ENCODE data around the gene ARPP21. TPM values are rescaled to one million over a fixed set of nuclear protein-coding genes. Genes with fewer than 3 reads are reported as not detected.

The ARPP21 gene
- polyA plus RNA-seq, 3 donors = not detected

DNA sequence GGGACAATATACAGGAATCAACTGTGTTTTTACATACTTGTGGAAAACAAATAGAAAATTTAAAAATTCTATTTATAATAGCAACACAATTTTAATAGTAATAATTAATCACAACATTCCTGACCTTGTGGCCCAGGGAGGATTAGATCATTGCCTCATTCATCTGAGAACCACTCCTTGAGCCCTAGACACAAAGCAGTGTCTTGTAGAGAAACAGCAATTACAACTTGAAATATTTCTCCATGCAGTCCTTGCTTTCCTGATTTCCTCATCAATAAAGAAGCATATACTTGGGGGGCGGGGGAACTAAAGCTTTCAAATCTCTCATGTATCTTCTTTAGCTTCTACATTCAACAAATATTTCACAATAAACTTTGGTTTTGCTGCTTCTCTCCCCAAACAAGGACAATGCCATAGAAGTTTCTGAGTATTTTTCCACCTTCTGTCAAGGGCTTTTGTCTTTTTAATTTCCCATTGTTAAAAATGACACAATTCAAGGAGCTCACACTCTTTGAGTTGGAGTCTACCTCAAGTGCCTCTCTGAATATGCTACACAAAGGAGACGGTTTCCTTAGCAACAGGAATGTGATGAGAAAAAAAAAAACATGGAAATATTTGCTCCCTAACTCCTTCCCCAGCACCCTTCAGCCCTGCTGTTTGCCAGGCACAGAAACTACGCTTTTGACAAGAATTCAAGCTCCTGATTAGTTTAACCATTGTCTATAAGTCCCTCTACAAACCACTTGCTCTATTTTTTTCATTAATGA is 118.8 kb downstream of the ARPP21 start:
- H3K4me2 ChIP-seq (replicated peaks; ENCODE audit: extremely low read depth, low read length, poor library complexity, severe bottlenecking) = no peak overlapping the region
- H4K20me1 ChIP-seq (ENCODE audit: insufficient read depth, low read length) = no peaks in the 10 kb centered on the region
- peaks cover 0 to 6% (median 2%) of the 10 kb centered on the region in 7 donors for H3K9me3 Mint-ChIP-seq
- H3K4me1 ChIP-seq (ENCODE audit: control insufficient read depth in 1 of 2, insufficient read depth in 2 of 2, low read length in 2 of 2) = no peaks in the 10 kb centered on the region
- no peak overlapping the region for H3K27ac ChIP-seq (ENCODE audit: low read depth in 1 of 2, low read length in 2 of 2)
- peaks cover 0 to 7% (median 3%) of the 10 kb centered on the region in 3 donors for H3K27me3 Mint-ChIP-seq (ENCODE audit: low read depth in 3 of 3)
- peaks cover 0 to 2% of the 10 kb centered on the region in 2 donors for H3K27me3 ChIP-seq (ENCODE audit: control insufficient read depth in 2 of 2, insufficient read depth in 2 of 2, low read length in 2 of 2)
- H3K9ac ChIP-seq (ENCODE audit: insufficient read depth, low read length, poor library complexity, severe bottlenecking) = no peak overlapping the region
- intact Hi-C loops (cut with micrococcal nuclease) = no loop called here
- no peak for TF ChIP-seq CTCF (IDR thresholded peaks at IDR 0.05)
- no peak for DNase-seq
- H3K79me2 ChIP-seq (ENCODE audit: insufficient read depth, low read length) = no peaks in the 10 kb centered on the region
- no CpG with 5 or more reads among the region's 3 CpGs for WGBS (ENCODE audit: insufficient coverage)
- H3K4me3 ChIP-seq (replicated peaks in 1 of 3; ENCODE audit: low read depth in 2 of 3, low read length in 3 of 3) = no peak overlapping the region
- H2AFZ ChIP-seq (ENCODE audit: insufficient read depth, low read depth, low read length, poor library complexity, severe bottlenecking) = no peak overlapping the region
- H3K36me3 ChIP-seq (replicated peaks in 1 of 2; ENCODE audit: control insufficient read depth in 1 of 2, insufficient read depth in 2 of 2, low read length in 2 of 2) = no peaks in the 10 kb centered on the region
- H3K27ac Mint-ChIP-seq = no peak overlapping the region
- no peaks in the 10 kb centered on the region for H3K4me1 Mint-ChIP-seq
- no peaks in the 10 kb centered on the region for H3K36me3 Mint-ChIP-seq
- no peak overlapping the region for H3K4me3 Mint-ChIP-seq
- no peaks in the 10 kb centered on the region for H3K9me3 ChIP-seq (replicated peaks in 1 of 2; ENCODE audit: control insufficient read depth in 1 of 2, insufficient read depth in 1 of 2, low read length in 2 of 2)

- no peak overlapping the region for H2AFZ ChIP-seq (ENCODE audit: insufficient read depth, low read depth, low read length, poor library complexity, severe bottlenecking)
- peaks cover 0 to 2% of the 10 kb centered on the region in 2 donors for H3K27me3 ChIP-seq (ENCODE audit: control insufficient read depth in 2 of 2, insufficient read depth in 2 of 2, low read length in 2 of 2)
- no peaks in the 10 kb centered on the region for H3K4me1 ChIP-seq (ENCODE audit: control insufficient read depth in 1 of 2, insufficient read depth in 2 of 2, low read length in 2 of 2)
- H3K36me3 ChIP-seq (replicated peaks in 1 of 2; ENCODE audit: control insufficient read depth in 1 of 2, insufficient read depth in 2 of 2, low read length in 2 of 2) = no peaks in the 10 kb centered on the region
- H3K4me2 ChIP-seq (replicated peaks; ENCODE audit: extremely low read depth, low read length, poor library complexity, severe bottlenecking) = no peak overlapping the region
- no peak overlapping the region for H3K4me3 ChIP-seq (replicated peaks in 1 of 3; ENCODE audit: low read depth in 2 of 3, low read length in 3 of 3)
- Mint-ChIP-seq H3K9me3 (peaks cover 0 to 7% (median 2%) of the 10 kb centered on the region in 7 donors), H3K36me3 (no peaks in the 10 kb centered on the region), H3K27ac (no peak overlapping the region), H3K4me1 (no peaks in the 10 kb centered on the region), H3K4me3 (no peak overlapping the region), H3K27me3 (ENCODE audit: low read depth in 3 of 3) (peaks cover 0 to 6% (median 3%) of the 10 kb centered on the region in 3 donors)
- no peaks in the 10 kb centered on the region for H3K9me3 ChIP-seq (replicated peaks in 1 of 2; ENCODE audit: control insufficient read depth in 1 of 2, insufficient read depth in 1 of 2, low read length in 2 of 2)
- no peak overlapping the region for H3K9ac ChIP-seq (ENCODE audit: insufficient read depth, low read length, poor library complexity, severe bottlenecking)
- no peak for TF ChIP-seq CTCF (IDR thresholded peaks at IDR 0.05)
- no peak for DNase-seq
- 63% methylated on average over 2 of the region's 4 CpGs for WGBS (ENCODE audit: insufficient coverage)
- H4K20me1 ChIP-seq (ENCODE audit: insufficient read depth, low read length) = no peaks in the 10 kb centered on the region
- H3K27ac ChIP-seq (ENCODE audit: low read depth in 1 of 2, low read length in 2 of 2) = no peak overlapping the region
- intact Hi-C loops (cut with micrococcal nuclease) = no loop called here
- no peaks in the 10 kb centered on the region for H3K79me2 ChIP-seq (ENCODE audit: insufficient read depth, low read length)
These were observed 120.8 kb downstream of the ARPP21 start for GRCh38 chr3:35760146-35760545.
